ENCODE measurements around the gene TUFM. TPM values are rescaled to one million over a fixed set of nuclear protein-coding genes. Genes with fewer than 3 reads are reported as not detected.

TUFM gene
- total RNA-seq, 2 donors from 2014 or later = 235 to 315 TPM

Other genes with a start within 250 kb of the TUFM start
- under 1 TPM; 0.30 to 0.54 TPM for gene SULT1A2, start 249.3 kb downstream of the TUFM start, total RNA-seq
- 10 to 100 TPM in 1 of 2 donors, 1 to 10 TPM in 1; 8.2 to 15.6 TPM for gene SULT1A1, start 236.3 kb downstream of the TUFM start, total RNA-seq
- gene NPIPB8, start 208.3 kb downstream of the TUFM start, total RNA-seq = under 1 TPM in 1 of 2 donors, not detected in 1; 0.36 TPM
- gene EIF3C, start 134.9 kb downstream of the TUFM start, total RNA-seq = 100 to 1,000 TPM; 467 to 604 TPM
- 1 to 10 TPM; 4.6 to 5.6 TPM for gene NPIPB9, start 94.6 kb downstream of the TUFM start, total RNA-seq
- gene ATXN2L, start 23.3 kb downstream of the TUFM start, total RNA-seq = 100 to 1,000 TPM; 317 to 377 TPM
- 10 to 100 TPM; 41.1 to 55.5 TPM for gene SH2B1, start 17.5 kb upstream of the TUFM start, total RNA-seq
- gene ATP2A1, start 32.1 kb upstream of the TUFM start, total RNA-seq = 1 to 10 TPM; 4.7 to 7.4 TPM
- gene RABEP2, start 78.9 kb upstream of the TUFM start, total RNA-seq = 10 to 100 TPM; 20.7 to 25.1 TPM
- gene CD19, start 85.6 kb upstream of the TUFM start, total RNA-seq = 1 to 10 TPM in 1 of 2 donors, under 1 TPM in 1; 0.32 to 1.2 TPM
- 10 to 100 TPM; 94.5 to 96.8 TPM for gene NFATC2IP, start 104.6 kb upstream of the TUFM start, total RNA-seq
- gene SPNS1, start 128.4 kb upstream of the TUFM start, total RNA-seq = 10 to 100 TPM; 16.3 to 19.9 TPM
- 100 to 1,000 TPM; 171 to 440 TPM for gene LAT, start 138.7 kb upstream of the TUFM start, total RNA-seq

Measured in activated naive CD4-positive, alpha-beta T cell treated with anti-CD3 and anti-CD28 coated beads, Interleukin-2, amount 50 U/mL, for 72 hours (primary cell).